ENCODE measurements around the gene SNX15.

DNA sequence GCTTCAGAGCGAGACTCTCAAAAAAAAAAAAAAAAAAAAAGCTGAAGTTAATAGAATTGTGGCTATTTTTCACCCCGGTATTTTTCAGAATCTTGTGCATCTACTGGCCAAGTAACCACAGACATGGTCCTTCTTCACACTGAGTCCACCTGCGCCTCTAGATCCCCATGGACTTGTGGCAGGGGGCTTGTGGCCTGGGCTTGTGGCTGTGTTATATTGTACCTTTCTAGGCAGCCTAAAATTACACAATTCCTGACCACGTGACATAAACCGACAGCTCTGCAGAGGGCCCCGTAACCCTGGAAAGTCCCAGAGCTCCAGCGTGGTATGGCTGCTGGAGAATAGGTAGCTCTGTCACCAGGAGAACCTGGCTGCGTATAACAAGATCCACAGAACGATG lies 42.0 kb downstream of the SNX15 start:
- TF ChIP-seq POLR2A (IDR thresholded peaks at IDR 0.05) (no peak), EP300 (IDR thresholded peaks at IDR 0.05) (no peak)
- TF ChIP-seq, protein P1, sequence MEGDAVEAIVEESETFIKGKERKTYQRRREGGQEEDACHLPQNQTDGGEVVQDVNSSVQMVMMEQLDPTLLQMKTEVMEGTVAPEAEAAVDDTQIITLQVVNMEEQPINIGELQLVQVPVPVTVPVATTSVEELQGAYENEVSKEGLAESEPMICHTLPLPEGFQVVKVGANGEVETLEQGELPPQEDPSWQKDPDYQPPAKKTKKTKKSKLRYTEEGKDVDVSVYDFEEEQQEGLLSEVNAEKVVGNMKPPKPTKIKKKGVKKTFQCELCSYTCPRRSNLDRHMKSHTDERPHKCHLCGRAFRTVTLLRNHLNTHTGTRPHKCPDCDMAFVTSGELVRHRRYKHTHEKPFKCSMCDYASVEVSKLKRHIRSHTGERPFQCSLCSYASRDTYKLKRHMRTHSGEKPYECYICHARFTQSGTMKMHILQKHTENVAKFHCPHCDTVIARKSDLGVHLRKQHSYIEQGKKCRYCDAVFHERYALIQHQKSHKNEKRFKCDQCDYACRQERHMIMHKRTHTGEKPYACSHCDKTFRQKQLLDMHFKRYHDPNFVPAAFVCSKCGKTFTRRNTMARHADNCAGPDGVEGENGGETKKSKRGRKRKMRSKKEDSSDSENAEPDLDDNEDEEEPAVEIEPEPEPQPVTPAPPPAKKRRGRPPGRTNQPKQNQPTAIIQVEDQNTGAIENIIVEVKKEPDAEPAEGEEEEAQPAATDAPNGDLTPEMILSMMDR (IDR thresholded peaks at IDR 0.05): no peak
